Measurements from ENCODE around the gene SUFU.

GRCh38 chr10:102670065-102670670, 166.4 kb downstream of the SUFU start:
- TF ChIP-seq CTBP1 (IDR thresholded peaks at IDR 0.05; ENCODE audit: borderline replicate concordance) (no peak), SP1 (IDR thresholded peaks at IDR 0.05) (no peak)
